SK-N-SH (cell line): ENCODE data around the gene DCTD.

Source experiments
- CTCF ChIP-seq: fragments of 200-600 bp; sonication (generic); IDR thresholded peaks from 2 replicates; pipeline ENCODE4 v1.6.1; 2017; ENCODE audit warnings: antibody characterized with exemption, mild to moderate bottlenecking, moderate library complexity
- FOXM1 ChIP-seq: IDR thresholded peaks from 2 replicates; pipeline ENCODE4 v1.4.0; 2012; ENCODE audit warnings: low read depth, mild to moderate bottlenecking
- POLR2AphosphoS5 ChIP-seq: IDR thresholded peaks from 2 replicates; pipeline ENCODE4 v1.6.1; 2012; ENCODE audit warnings: low read depth, low read length
- RFX5 ChIP-seq: IDR thresholded peaks from 2 replicates; pipeline ENCODE4 v1.6.1; 2012; ENCODE audit warnings: mild to moderate bottlenecking, improper control_type of control experiment, low read length
- TEAD4 ChIP-seq: IDR thresholded peaks from 2 replicates; pipeline ENCODE4 v1.4.0; 2012; ENCODE audit warnings: mild to moderate bottlenecking, borderline replicate concordance; ENCODE audit not compliant: insufficient read depth

GRCh38 chr4:182874797-182875345 lies 42.3 kb downstream of the DCTD start:
- TF ChIP-seq CTCF (no peak), POLR2AphosphoS5 (no peak), FOXM1 (no peak), TEAD4 (no peak), RFX5 (no peak)
